HEK293 (cell line): ENCODE results near the gene PITPNB.

ENCODE experiments used
- CTCF ChIA-PET: fragments of 350-600 bp; formaldehyde crosslinking; extraction: SDS; loops from one replicate; lab custom pipeline; 2021; ENCODE audit warnings: antibody characterized with exemption; lab: Yijun Ruan, JAX
- POLR2A ChIA-PET: fragments of 300-600 bp; formaldehyde crosslinking; extraction: SDS; loops from one replicate; lab custom pipeline; 2020; ENCODE audit warnings: antibody characterized with exemption, inconsistent platforms; lab: Yijun Ruan, JAX
- H3K27ac ChIP-seq: fragments of 200-500 bp; sonication (Bioruptor generic); 2 replicates; pipeline ENCODE4 v1.5.1; 2014; ENCODE audit warnings: low read depth, low read length, control low read depth, inconsistent platforms; ENCODE audit errors: extremely low read depth
- H3K36me3 ChIP-seq, 2 experiments: fragments of 200-500 bp in 1 of 2; sonication (Bioruptor generic) in 1 of 2; 1 replicate in 1 of 2; 2 replicates in 1 of 2; pipeline ENCODE4 v1.5.1; 2014 to 2017; ENCODE audit warnings: inconsistent platforms in 2 of 2, low read length in 2 of 2; ENCODE audit not compliant: control insufficient read depth in 2 of 2, insufficient read depth in 1 of 2
- H3K4me1 ChIP-seq: fragments of 200-500 bp; sonication (Bioruptor generic); 2 replicates; pipeline ENCODE4 v1.5.1; 2014; ENCODE audit warnings: mild to moderate bottlenecking, low read length, inconsistent platforms; ENCODE audit not compliant: control insufficient read depth, insufficient read depth
- H3K4me3 ChIP-seq: 2 replicates; pipeline ENCODE4 v1.5.1; 2011; ENCODE audit warnings: low read depth, mild to moderate bottlenecking, control low read depth, low read length, moderate library complexity
- H3K9me3 ChIP-seq: fragments of 200-500 bp; sonication (Bioruptor generic); 2 replicates; pipeline ENCODE4 v1.5.1; 2014; ENCODE audit warnings: low read depth, low read length, inconsistent platforms; ENCODE audit not compliant: control insufficient read depth, insufficient read depth
- GLI2 ChIP-seq: fragments of 450-650 bp; formaldehyde crosslinking; IDR thresholded peaks from 2 replicates; pipeline ENCODE4; 2017; ENCODE audit warnings: missing biosample characterization, missing genetic modification characterization, low read depth, borderline replicate concordance
- ZFP41 ChIP-seq: fragments of 450-650 bp; formaldehyde crosslinking; IDR thresholded peaks from 2 replicates; pipeline ENCODE4 v1.5.1; 2016; ENCODE audit warnings: missing biosample characterization, missing genetic modification characterization, borderline replicate concordance
- ZNF133 ChIP-seq: fragments of 450-650 bp; formaldehyde crosslinking; IDR thresholded peaks from 2 replicates; pipeline ENCODE4 v1.5.1; 2016; ENCODE audit warnings: missing biosample characterization, missing genetic modification characterization
- ZNF169 ChIP-seq: fragments of 450-650 bp; formaldehyde crosslinking; IDR thresholded peaks from 2 replicates; pipeline ENCODE4 v1.5.1; 2016; ENCODE audit warnings: missing biosample characterization, missing genetic modification characterization
- ZNF335 ChIP-seq: fragments of 450-650 bp; formaldehyde crosslinking; conservative IDR thresholded peaks from 2 replicates; pipeline ENCODE4 v1.5.1; 2016; ENCODE audit warnings: missing biosample characterization, missing genetic modification characterization
- ZNF404 ChIP-seq: fragments of 450-650 bp; formaldehyde crosslinking; IDR thresholded peaks from 2 replicates; pipeline ENCODE4 v1.5.1; 2017; ENCODE audit warnings: missing biosample characterization, missing genetic modification characterization
- ZNF510 ChIP-seq: fragments of 450-650 bp; formaldehyde crosslinking; IDR thresholded peaks from 2 replicates; pipeline ENCODE4 v1.5.1; 2018; ENCODE audit warnings: mild to moderate bottlenecking, missing genetic modification characterization, missing biosample characterization; ENCODE audit not compliant: insufficient replicate concordance
- ZNF558 ChIP-seq: fragments of 450-650 bp; formaldehyde crosslinking; IDR thresholded peaks from 2 replicates; pipeline ENCODE4 v1.5.1; 2016; ENCODE audit warnings: missing biosample characterization, missing genetic modification characterization
- ZNF629 ChIP-seq: fragments of 450-650 bp; formaldehyde crosslinking; IDR thresholded peaks from 2 replicates; pipeline ENCODE4 v1.5.1; 2017; ENCODE audit warnings: missing biosample characterization, missing genetic modification characterization
- ZNF664 ChIP-seq: fragments of 450-650 bp; formaldehyde crosslinking; IDR thresholded peaks from 2 replicates; pipeline ENCODE4 v1.5.1; 2016; ENCODE audit warnings: missing biosample characterization, missing genetic modification characterization
- ZNF747 ChIP-seq: fragments of 450-650 bp; formaldehyde crosslinking; IDR thresholded peaks from 2 replicates; pipeline ENCODE4 v1.5.1; 2016; ENCODE audit warnings: missing biosample characterization, missing genetic modification characterization
- ZNF785 ChIP-seq: fragments of 450-650 bp; formaldehyde crosslinking; IDR thresholded peaks from 2 replicates; pipeline ENCODE4 v1.5.1; 2016; ENCODE audit warnings: missing biosample characterization, missing genetic modification characterization
- ZSCAN30 ChIP-seq: fragments of 450-650 bp; IDR thresholded peaks from 2 replicates; pipeline ENCODE4 v1.5.1; 2018; ENCODE audit warnings: missing biosample characterization, mild to moderate bottlenecking, missing genetic modification characterization, moderate library complexity
- TF ChIP-seq, protein P1 (sequence below): IDR thresholded peaks from 2 replicates; pipeline ENCODE4 v1.6.1; 2011; ENCODE audit warnings: mild to moderate bottlenecking, low read depth, low read length, borderline replicate concordance
- TF ChIP-seq, protein P2 (sequence below): fragments of 450-650 bp; formaldehyde crosslinking; IDR thresholded peaks from 2 replicates; pipeline ENCODE4; 2016; ENCODE audit warnings: missing biosample characterization, missing genetic modification characterization
- TF ChIP-seq, protein P3 (sequence below): fragments of 450-650 bp; formaldehyde crosslinking; IDR thresholded peaks from 2 replicates; pipeline ENCODE4 v1.5.1; 2016; ENCODE audit warnings: missing biosample characterization, missing genetic modification characterization
- TF ChIP-seq, protein P4 (sequence below): fragments of 450-650 bp; formaldehyde crosslinking; IDR thresholded peaks from 2 replicates; pipeline ENCODE4 v1.5.1; 2016; ENCODE audit warnings: missing biosample characterization, missing genetic modification characterization
- TF ChIP-seq, protein P5 (sequence below): fragments of 450-650 bp; formaldehyde crosslinking; IDR thresholded peaks from 2 replicates; pipeline ENCODE4 v1.5.1; 2016; ENCODE audit warnings: missing biosample characterization, missing genetic modification characterization

Gene PITPNB

DNA sequence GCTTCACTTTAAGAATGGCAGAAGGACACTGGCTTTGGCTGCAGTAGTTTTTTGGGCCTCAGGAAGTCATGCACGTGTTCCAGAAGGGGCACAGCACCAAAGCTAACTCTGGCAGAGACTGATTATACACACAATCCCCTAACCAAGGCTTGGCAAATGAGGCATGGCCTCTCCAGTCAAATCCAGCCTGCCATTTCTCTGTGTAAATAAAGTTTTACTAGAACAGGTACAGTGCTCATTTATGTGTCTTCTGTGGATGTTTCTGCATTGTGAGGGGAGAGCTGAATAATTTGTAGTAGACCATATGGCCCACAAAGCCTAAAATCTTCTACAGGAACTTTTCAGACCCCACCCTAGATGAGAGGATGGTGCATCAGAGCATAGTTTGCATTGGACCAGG is 71.1 kb downstream of the PITPNB start (continued):
- TF ChIP-seq ZNF629 (tag by site-specific recombination), result no peak
- TF ChIP-seq, protein P1, sequence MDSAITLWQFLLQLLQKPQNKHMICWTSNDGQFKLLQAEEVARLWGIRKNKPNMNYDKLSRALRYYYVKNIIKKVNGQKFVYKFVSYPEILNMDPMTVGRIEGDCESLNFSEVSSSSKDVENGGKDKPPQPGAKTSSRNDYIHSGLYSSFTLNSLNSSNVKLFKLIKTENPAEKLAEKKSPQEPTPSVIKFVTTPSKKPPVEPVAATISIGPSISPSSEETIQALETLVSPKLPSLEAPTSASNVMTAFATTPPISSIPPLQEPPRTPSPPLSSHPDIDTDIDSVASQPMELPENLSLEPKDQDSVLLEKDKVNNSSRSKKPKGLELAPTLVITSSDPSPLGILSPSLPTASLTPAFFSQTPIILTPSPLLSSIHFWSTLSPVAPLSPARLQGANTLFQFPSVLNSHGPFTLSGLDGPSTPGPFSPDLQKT, result no peak

DNA sequence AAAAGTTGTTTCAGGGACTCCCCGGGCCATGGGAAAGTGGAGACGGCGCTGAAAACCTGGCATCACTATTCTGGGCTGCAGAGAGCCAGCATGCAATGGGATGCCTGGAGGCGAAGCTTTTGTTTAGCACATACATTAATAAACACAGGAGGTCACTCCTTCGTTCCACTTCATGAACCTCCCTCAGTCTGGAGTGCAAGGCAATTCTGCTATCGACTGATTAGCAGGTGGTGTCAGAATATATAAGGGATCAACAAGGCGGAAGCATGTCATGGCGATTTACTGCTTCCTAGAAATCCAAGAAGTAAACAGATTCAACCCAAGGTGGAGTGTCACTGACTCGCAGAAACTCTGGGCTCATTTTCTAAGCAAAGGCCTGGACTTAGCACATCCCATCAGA is 72.1 kb downstream of the PITPNB start:
- Histone ChIP-seq H3K27ac (no peak overlapping the region), H3K9me3 (no peaks in the 10 kb centered on the region), H3K4me3 (no peak overlapping the region), H3K4me1 (no peaks in the 10 kb centered on the region), H3K36me3 (peaks cover 21 to 52% of the 10 kb centered on the region in 2 experiments)
- ChIA-PET POLR2A (no interaction called here), CTCF (interaction anchor here (1.4 kb wide), 1 partner anchor 163 kb away, joined by 4 read pairs; no protein-coding TSS in a partner anchor)
- TF ChIP-seq, protein P2, sequence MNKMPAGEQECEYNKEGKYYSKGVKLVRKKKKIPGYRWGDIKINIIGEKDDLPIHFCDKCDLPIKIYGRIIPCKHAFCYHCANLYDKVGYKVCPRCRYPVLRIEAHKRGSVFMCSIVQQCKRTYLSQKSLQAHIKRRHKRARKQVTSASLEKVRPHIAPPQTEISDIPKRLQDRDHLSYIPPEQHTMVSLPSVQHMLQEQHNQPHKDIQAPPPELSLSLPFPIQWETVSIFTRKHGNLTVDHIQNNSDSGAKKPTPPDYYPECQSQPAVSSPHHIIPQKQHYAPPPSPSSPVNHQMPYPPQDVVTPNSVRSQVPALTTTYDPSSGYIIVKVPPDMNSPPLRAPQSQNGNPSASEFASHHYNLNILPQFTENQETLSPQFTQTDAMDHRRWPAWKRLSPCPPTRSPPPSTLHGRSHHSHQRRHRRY, result no peak
- TF ChIP-seq ZFP41 (tag by site-specific recombination) (no peak), ZNF404 (tag by site-specific recombination) (no peak), ZSCAN30 (no peak), GLI2 (tag by site-specific recombination) (no peak), ZNF558 (tag by site-specific recombination) (no peak), ZNF169 (tag by site-specific recombination) (no peak), ZNF747 (tag by site-specific recombination) (no peak), ZNF785 (tag by site-specific recombination) (no peak), ZNF664 (tag by site-specific recombination) (no peak), ZNF133 (tag by site-specific recombination) (no peak), ZNF335 (tag by site-specific recombination) (no peak), ZNF629 (tag by site-specific recombination) (no peak), ZNF510 (tag by site-specific recombination) (no peak)
- TF ChIP-seq, protein P3, sequence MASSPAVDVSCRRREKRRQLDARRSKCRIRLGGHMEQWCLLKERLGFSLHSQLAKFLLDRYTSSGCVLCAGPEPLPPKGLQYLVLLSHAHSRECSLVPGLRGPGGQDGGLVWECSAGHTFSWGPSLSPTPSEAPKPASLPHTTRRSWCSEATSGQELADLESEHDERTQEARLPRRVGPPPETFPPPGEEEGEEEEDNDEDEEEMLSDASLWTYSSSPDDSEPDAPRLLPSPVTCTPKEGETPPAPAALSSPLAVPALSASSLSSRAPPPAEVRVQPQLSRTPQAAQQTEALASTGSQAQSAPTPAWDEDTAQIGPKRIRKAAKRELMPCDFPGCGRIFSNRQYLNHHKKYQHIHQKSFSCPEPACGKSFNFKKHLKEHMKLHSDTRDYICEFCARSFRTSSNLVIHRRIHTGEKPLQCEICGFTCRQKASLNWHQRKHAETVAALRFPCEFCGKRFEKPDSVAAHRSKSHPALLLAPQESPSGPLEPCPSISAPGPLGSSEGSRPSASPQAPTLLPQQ (tag by site-specific recombination), result no peak
- TF ChIP-seq, protein P4, sequence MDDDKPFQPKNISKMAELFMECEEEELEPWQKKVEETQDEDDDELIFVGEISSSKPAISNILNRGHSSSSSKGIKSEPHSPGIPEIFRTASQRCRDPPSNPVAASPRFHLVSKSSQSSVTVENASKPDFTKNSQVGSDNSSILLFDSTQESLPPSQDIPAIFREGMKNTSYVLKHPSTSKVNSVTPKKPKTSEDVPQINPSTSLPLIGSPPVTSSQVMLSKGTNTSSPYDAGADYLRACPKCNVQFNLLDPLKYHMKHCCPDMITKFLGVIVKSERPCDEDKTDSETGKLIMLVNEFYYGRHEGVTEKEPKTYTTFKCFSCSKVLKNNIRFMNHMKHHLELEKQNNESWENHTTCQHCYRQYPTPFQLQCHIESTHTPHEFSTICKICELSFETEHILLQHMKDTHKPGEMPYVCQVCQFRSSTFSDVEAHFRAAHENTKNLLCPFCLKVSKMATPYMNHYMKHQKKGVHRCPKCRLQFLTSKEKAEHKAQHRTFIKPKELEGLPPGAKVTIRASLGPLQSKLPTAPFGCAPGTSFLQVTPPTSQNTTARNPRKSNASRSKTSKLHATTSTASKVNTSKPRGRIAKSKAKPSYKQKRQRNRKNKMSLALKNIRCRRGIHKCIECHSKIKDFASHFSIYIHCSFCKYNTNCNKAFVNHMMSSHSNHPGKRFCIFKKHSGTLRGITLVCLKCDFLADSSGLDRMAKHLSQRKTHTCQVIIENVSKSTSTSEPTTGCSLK (tag by site-specific recombination), result no peak
- TF ChIP-seq, protein P5, sequence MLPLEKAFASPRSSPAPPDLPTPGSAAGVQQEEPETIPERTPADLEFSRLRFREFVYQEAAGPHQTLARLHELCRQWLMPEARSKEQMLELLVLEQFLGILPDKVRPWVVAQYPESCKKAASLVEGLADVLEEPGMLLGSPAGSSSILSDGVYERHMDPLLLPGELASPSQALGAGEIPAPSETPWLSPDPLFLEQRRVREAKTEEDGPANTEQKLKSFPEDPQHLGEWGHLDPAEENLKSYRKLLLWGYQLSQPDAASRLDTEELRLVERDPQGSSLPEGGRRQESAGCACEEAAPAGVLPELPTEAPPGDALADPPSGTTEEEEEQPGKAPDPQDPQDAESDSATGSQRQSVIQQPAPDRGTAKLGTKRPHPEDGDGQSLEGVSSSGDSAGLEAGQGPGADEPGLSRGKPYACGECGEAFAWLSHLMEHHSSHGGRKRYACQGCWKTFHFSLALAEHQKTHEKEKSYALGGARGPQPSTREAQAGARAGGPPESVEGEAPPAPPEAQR (tag by site-specific recombination), result no peak
